Astrocyte of the spinal cord (primary cell): ENCODE data around the gene SFT2D2.

ENCODE experiments used
- DNase-seq: peaks from one replicate; pipeline ENCODE4 v3.0.0; 2011; ENCODE audit warnings: low read depth, low spot score
- H3K4me3 ChIP-seq: 2 replicates; pipeline ENCODE4 v1.5.1; 2011; ENCODE audit warnings: low read depth, mild to moderate bottlenecking, low read length, moderate library complexity
- CTCF ChIP-seq: IDR thresholded peaks from 2 replicates; pipeline ENCODE4 v1.5.1; 2012; ENCODE audit warnings: low read depth, mild to moderate bottlenecking, low read length, inconsistent platforms
- in situ Hi-C: cut with HindIII; loops from 2 replicates; pipeline ENCODE4 v1.10.0; 2017; ENCODE audit warnings: low sequenced_read_pairs

The SFT2D2 gene

GRCh38 chr1:168245042-168245441 lies 19.2 kb downstream of the SFT2D2 start:
- no peak for DNase-seq
- TF ChIP-seq CTCF: no peak
- in situ Hi-C loops: no loop called here
- no peak overlapping the region for H3K4me3 ChIP-seq

- DNase-seq: no peak
- in situ Hi-C loops: no loop called here
- no peak for TF ChIP-seq CTCF
- H3K4me3 ChIP-seq: no peak overlapping the region
Observed at GRCh38 chr1:168246506-168246905, 20.7 kb downstream of the SFT2D2 start.

- TF ChIP-seq CTCF: no peak
- H3K4me3 ChIP-seq: no peak overlapping the region
- in situ Hi-C loops: no loop called here
- no peak for DNase-seq
Observed at GRCh38 chr1:168252204-168252733, 26.5 kb downstream of the SFT2D2 start.

- no peak overlapping the region for H3K4me3 ChIP-seq
- in situ Hi-C loops: no loop called here
- DNase-seq: no peak
- TF ChIP-seq CTCF: no peak
Observed at GRCh38 chr1:168256164-168256563, 30.4 kb downstream of the SFT2D2 start.

GRCh38 chr1:168257397-168257796 lies 31.6 kb downstream of the SFT2D2 start:
- DNase-seq: no peak
- in situ Hi-C loops: no loop called here
- TF ChIP-seq CTCF: no peak
- H3K4me3 ChIP-seq: no peak overlapping the region

- no peak for TF ChIP-seq CTCF
- no peak for DNase-seq
- in situ Hi-C loops: no loop called here
- no peak overlapping the region for H3K4me3 ChIP-seq
Observed at GRCh38 chr1:168259567-168259966, 33.8 kb downstream of the SFT2D2 start.

- in situ Hi-C loops: no loop called here
- no peak for TF ChIP-seq CTCF
- no peak for DNase-seq
Observed at GRCh38 chr1:168260393-168260792, 34.6 kb downstream of the SFT2D2 start.

More at GRCh38 chr1:168260393-168260792, 34.6 kb downstream of the SFT2D2 start:
- no peak overlapping the region for H3K4me3 ChIP-seq
